Stomach (tissue), 4 donors: ENCODE measurements around the gene LTB4R2.

Experiments
- POLR2A ChIP-seq, 4 donors: fragments of 450-650 bp; IDR thresholded peaks; one replicate each; pipeline ENCODE4 v1.6.1; 2016; ENCODE audit warnings: antibody characterized with exemption in 4 of 4, control low read depth in 2 of 4, mild to moderate bottlenecking in 1 of 4, moderate library complexity in 1 of 4
- POLR2AphosphoS5 ChIP-seq, 3 donors: sonication (generic); formaldehyde crosslinking; IDR thresholded peaks; one replicate each; pipeline ENCODE4 v1.6.1; 2016; ENCODE audit warnings: antibody characterized with exemption in 3 of 3
- TF ChIP-seq, protein P1 (sequence below), 7 experiments: fragments of 450-650 bp in 4 of 7; fragments of 200-600 bp in 3 of 7; sonication (generic) in 3 of 7; IDR thresholded peaks; one replicate each; pipeline ENCODE4 v1.5.1; 2016 to 2019; ENCODE audit warnings: antibody characterized with exemption in 7 of 7, control low read depth in 2 of 7, mild to moderate bottlenecking in 1 of 7

DNA sequence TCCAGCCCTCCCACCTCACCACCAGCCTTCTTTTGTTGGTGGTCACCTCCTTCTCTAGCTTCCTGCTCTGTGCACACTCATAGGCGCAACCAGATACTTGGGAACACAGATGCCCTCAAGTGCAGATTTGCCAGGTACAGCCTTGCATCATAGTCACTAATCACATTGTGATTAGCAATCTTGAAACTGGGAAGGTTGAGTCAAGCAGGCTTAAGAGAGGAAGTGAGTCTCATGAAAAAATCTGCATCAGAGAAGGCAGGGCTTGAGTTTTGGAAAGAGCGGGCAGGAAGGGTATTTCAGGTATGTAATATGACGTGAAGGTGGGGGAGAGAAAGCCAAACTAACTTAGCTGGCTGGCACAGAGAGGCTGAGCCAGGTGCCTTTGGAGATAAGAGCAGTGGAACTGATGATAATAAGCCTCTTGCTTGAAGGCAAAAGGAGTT lies 35.8 kb upstream of the LTB4R2 start:
- TF ChIP-seq POLR2A (IDR thresholded peaks at IDR 0.05) (no peak), POLR2AphosphoS5 (IDR thresholded peaks at IDR 0.05) (peak in 2 of 3 donors; percentile 33 to 80)
- TF ChIP-seq, protein P1, sequence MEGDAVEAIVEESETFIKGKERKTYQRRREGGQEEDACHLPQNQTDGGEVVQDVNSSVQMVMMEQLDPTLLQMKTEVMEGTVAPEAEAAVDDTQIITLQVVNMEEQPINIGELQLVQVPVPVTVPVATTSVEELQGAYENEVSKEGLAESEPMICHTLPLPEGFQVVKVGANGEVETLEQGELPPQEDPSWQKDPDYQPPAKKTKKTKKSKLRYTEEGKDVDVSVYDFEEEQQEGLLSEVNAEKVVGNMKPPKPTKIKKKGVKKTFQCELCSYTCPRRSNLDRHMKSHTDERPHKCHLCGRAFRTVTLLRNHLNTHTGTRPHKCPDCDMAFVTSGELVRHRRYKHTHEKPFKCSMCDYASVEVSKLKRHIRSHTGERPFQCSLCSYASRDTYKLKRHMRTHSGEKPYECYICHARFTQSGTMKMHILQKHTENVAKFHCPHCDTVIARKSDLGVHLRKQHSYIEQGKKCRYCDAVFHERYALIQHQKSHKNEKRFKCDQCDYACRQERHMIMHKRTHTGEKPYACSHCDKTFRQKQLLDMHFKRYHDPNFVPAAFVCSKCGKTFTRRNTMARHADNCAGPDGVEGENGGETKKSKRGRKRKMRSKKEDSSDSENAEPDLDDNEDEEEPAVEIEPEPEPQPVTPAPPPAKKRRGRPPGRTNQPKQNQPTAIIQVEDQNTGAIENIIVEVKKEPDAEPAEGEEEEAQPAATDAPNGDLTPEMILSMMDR (IDR thresholded peaks at IDR 0.05), result no peak
